HCT116 (cell line): ENCODE measurements around the gene RBM47. TPM values are rescaled to one million over a fixed set of nuclear protein-coding genes. Genes with fewer than 3 reads are reported as not detected.

ENCODE experiments used
- ATAC-seq: fragments of 200-7000 bp; cut with Tn5 transposase; 2 replicates; pipeline ENCODE4 v1.9.1; 2020; ENCODE audit warnings: mild to moderate bottlenecking, moderate library complexity
- BruUV-seq: library from RNA; stranded (reverse); fragments of 400-500 nt; replicated peaks from 2 replicates; lab custom pipeline; 2021; lab: Mats Ljungman, UMichigan
- CTCF ChIA-PET: fragments of 300-600 bp; sonication (Branson Sonifier 250); formaldehyde crosslinking; loops from one replicate; lab custom pipeline; 2021; ENCODE audit warnings: antibody characterized with exemption; lab: Charles Lee
- POLR2A ChIA-PET: fragments of 300-600, 350-600 bp; sonication (Branson Sonifier 250); formaldehyde crosslinking; loops from one replicate; lab custom pipeline; 2021; ENCODE audit warnings: antibody characterized with exemption; lab: Charles Lee
- RAD21 ChIA-PET, 2 experiments: fragments of 300-600 bp; sonication (Branson Sonifier 250); formaldehyde crosslinking; loops; one replicate each; lab custom pipeline; 2023; ENCODE audit warnings: low total read pairs in 2 of 2; ENCODE audit not compliant: uncharacterized antibody in 2 of 2, unreplicated experiment in 2 of 2, low non-redundant PET in 1 of 2; lab: Charles Lee
- DNase-seq: peaks from one replicate; pipeline ENCODE4 v3.0.0-alpha.2; 2010; ENCODE audit warnings: low read depth, low spot score
- H2AFZ ChIP-seq: fragments of 200-600 bp; shearing (Covaris generic), sonication (generic); 2 replicates; pipeline ENCODE4 v1.6.1; 2017; ENCODE audit warnings: low read depth, mixed run types, mixed read lengths, antibody characterized with exemption, low read length; ENCODE audit not compliant: poor library complexity, severe bottlenecking
- H3K27ac ChIP-seq: 2 replicates; pipeline ENCODE4 v1.5.1; 2012; ENCODE audit warnings: low read depth, low read length
- H3K27me3 ChIP-seq: fragments of 200-600 bp; sonication (generic); 2 replicates; pipeline ENCODE4 v1.6.1; 2016; ENCODE audit warnings: mixed run types, low read length, mixed read lengths; ENCODE audit not compliant: insufficient read depth
- H3K36me3 ChIP-seq, 2 experiments: fragments of 200-500 bp in 1 of 2; fragments of 200-600 bp in 1 of 2; sonication (Bioruptor generic) in 1 of 2; sonication (generic) in 1 of 2; 2 replicates each; pipeline versions ENCODE4 v1.5.1 to v1.6.1; 2014 to 2016; ENCODE audit warnings: low read length in 2 of 2, inconsistent platforms in 1 of 2, mixed read lengths in 1 of 2, mixed run types in 1 of 2; ENCODE audit not compliant: insufficient read depth in 2 of 2, control insufficient read depth in 1 of 2
- H3K4me1 ChIP-seq, 2 experiments: fragments of 200-600 bp in 1 of 2; sonication (generic) in 1 of 2; 2 replicates each; pipeline versions ENCODE4 v1.5.1 to v1.6.1; 2012 to 2017; ENCODE audit warnings: low read length in 2 of 2, inconsistent platforms in 1 of 2, mild to moderate bottlenecking in 1 of 2, mixed read lengths in 1 of 2, mixed run types in 1 of 2, moderate library complexity in 1 of 2; ENCODE audit not compliant: insufficient read depth in 2 of 2, control insufficient read depth in 1 of 2
- H3K4me2 ChIP-seq: fragments of 200-600 bp; sonication (generic); 2 replicates; pipeline ENCODE4 v1.6.1; 2017; ENCODE audit warnings: mixed run types, low read length, mixed read lengths
- H3K4me3 ChIP-seq, 2 experiments: fragments of 200-600 bp in 1 of 2; sonication (generic) in 1 of 2; replicated peaks in 1 of 2; 2 replicates each; pipeline ENCODE4 v1.5.1; 2011 to 2016; ENCODE audit warnings: low read length in 2 of 2, control low read depth in 1 of 2, low read depth in 1 of 2, mild to moderate bottlenecking in 1 of 2, mixed read lengths in 1 of 2, mixed run types in 1 of 2
- H3K79me2 ChIP-seq: fragments of 200-600 bp; sonication (generic); 2 replicates; pipeline ENCODE4 v1.6.1; 2017; ENCODE audit warnings: mild to moderate bottlenecking, mixed run types, low read length, moderate library complexity, mixed read lengths; ENCODE audit not compliant: insufficient read depth
- H3K9ac ChIP-seq: fragments of 200-600 bp; sonication (generic); 2 replicates; pipeline ENCODE4 v1.6.1; 2016; ENCODE audit warnings: low read length, mixed read lengths
- H3K9me2 ChIP-seq: fragments of 200-600 bp; sonication (generic), shearing (Covaris generic); 2 replicates; pipeline ENCODE4 v1.6.1; 2017; ENCODE audit warnings: mixed run types, mild to moderate bottlenecking, moderate library complexity; ENCODE audit not compliant: insufficient read depth
- H3K9me3 ChIP-seq, 2 experiments: fragments of 200-500 bp in 1 of 2; fragments of 200-600 bp in 1 of 2; sonication (Bioruptor generic) in 1 of 2; sonication (generic) in 1 of 2; 2 replicates each; pipeline ENCODE4 v1.6.1; 2014 to 2017; ENCODE audit warnings: low read length in 2 of 2, mixed read lengths in 2 of 2, inconsistent platforms in 1 of 2, low read depth in 1 of 2, mild to moderate bottlenecking in 1 of 2, mixed run types in 1 of 2, moderate library complexity in 1 of 2; ENCODE audit not compliant: control insufficient read depth in 1 of 2, insufficient read depth in 1 of 2
- H4K20me1 ChIP-seq: fragments of 200-600 bp; sonication (generic), shearing (Covaris generic); 2 replicates; pipeline ENCODE4 v1.6.1; 2017; ENCODE audit warnings: mixed run types, mild to moderate bottlenecking, moderate library complexity; ENCODE audit not compliant: insufficient read depth
- CEBPB ChIP-seq: IDR thresholded peaks from 2 replicates; pipeline ENCODE4 v1.6.1; 2012; ENCODE audit warnings: low read depth
- EZH2phosphoT487 ChIP-seq: fragments of 200-600 bp; IDR thresholded peaks from 2 replicates; pipeline ENCODE4 v1.6.1; 2018; ENCODE audit warnings: antibody characterized with exemption, borderline replicate concordance
- JUND ChIP-seq: IDR thresholded peaks from 2 replicates; pipeline ENCODE4 v1.6.1; 2012
- POLR2A ChIP-seq: IDR thresholded peaks from 2 replicates; pipeline ENCODE4 v1.7.0; 2011; ENCODE audit warnings: borderline replicate concordance; ENCODE audit not compliant: insufficient read depth, insufficient read length; ENCODE audit errors: extremely low read depth
- POLR2AphosphoS5 ChIP-seq: IDR thresholded peaks from 2 replicates; pipeline ENCODE4 v1.6.1; 2011; ENCODE audit warnings: mild to moderate bottlenecking, low read depth, low read length, moderate library complexity
- RAD21 ChIP-seq: IDR thresholded peaks from 2 replicates; pipeline ENCODE4 v1.6.1; 2012; ENCODE audit warnings: low read depth, mild to moderate bottlenecking
- SIN3A ChIP-seq: IDR thresholded peaks from 2 replicates; pipeline ENCODE4 v1.6.1; 2012; ENCODE audit warnings: low read depth
- SRF ChIP-seq: IDR thresholded peaks from 2 replicates; pipeline ENCODE4 v1.6.1; 2012; ENCODE audit warnings: low read depth
- ZFX ChIP-seq: fragments of 450-650 bp; IDR thresholded peaks from 2 replicates; pipeline ENCODE4 v1.6.1; 2017
- intact Hi-C: fragments of 100-400 bp; cut with micrococcal nuclease; formaldehyde crosslinking; loops from 2 replicates; pipeline ENCODE4 v1.10.0; 2022
- total RNA-seq: library from RNA; stranded (reverse); gene quantifications from one replicate; pipeline ENCODE4 v1.2.1, GENCODE V29; 2021; ENCODE audit not compliant: unreplicated experiment
- TF ChIP-seq, protein P1 (sequence below), 3 experiments: fragments of 200-600 bp in 1 of 3; sonication (generic) in 1 of 3; IDR thresholded peaks in 2 of 3; conservative IDR thresholded peaks in 1 of 3; 2 replicates each; pipeline ENCODE4 v1.5.1; 2012 to 2017; ENCODE audit warnings: low read depth in 2 of 3, low read length in 2 of 3, antibody characterized with exemption in 1 of 3, borderline replicate concordance in 1 of 3, control low read depth in 1 of 3, mild to moderate bottlenecking in 1 of 3, mixed read lengths in 1 of 3, mixed run types in 1 of 3, moderate library complexity in 1 of 3; ENCODE audit not compliant: insufficient read depth in 1 of 3
- TF ChIP-seq, protein P2 (sequence below): IDR thresholded peaks from 2 replicates; pipeline ENCODE4 v1.6.1; 2012

Gene RBM47
- total RNA-seq, 1 experiment from 2014 or later: 22.2 TPM

DNA sequence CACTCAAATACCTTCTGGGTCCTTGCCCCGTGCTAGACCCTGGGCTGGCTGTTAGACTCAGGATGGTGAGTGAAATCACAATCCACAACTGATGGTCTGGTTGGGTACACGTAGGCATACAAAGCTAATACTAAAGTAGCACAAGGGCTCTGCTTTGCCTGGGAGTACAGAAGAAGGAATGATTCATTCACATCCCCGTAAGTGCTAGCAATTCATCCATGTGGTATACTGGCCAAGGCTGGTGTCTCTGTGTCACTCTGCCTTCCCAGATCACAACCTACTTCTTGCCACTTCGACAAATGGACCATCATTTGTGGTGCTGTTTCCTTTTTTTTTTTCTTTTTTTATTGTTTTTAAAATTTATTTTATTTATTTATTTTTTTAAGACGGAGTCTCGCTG lies 19.7 kb upstream of the RBM47 start (continued):
- TF ChIP-seq POLR2AphosphoS5: no peak

DNA sequence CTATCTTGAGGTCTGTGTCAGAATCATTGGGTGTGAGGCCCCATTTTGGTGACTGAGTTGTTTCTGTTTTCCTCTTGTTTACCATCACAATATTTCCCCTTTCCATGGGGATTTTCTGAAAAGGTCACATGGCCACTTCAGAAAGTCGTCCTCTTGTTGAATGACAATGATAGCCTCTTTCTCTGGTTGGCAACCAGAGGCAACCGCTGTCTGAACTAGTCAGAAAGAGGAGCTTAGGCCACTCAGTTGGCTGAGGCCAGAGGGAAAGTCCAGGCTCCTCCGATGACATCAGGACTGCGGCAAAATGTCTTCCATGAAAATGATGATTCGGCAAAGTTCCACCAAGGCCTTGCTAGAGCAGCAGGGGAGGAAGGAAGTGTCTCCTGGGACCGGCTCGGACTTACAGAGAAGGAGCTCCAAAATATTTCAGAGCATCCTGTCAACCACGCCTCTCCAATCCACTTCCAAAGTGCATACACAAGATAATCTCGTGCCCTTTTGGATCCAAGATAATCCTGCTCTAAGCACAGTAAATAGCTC lies 19.1 kb upstream of the RBM47 start:
- BruUV-seq: no TSS peak
- H3K9ac ChIP-seq: no peak overlapping the region
- no peak for TF ChIP-seq RAD21
- TF ChIP-seq JUND: no peak
- TF ChIP-seq ZFX: no peak
- TF ChIP-seq SRF: no peak
- no peak for TF ChIP-seq SIN3A
- TF ChIP-seq POLR2A: no peak
- TF ChIP-seq, protein P1, sequence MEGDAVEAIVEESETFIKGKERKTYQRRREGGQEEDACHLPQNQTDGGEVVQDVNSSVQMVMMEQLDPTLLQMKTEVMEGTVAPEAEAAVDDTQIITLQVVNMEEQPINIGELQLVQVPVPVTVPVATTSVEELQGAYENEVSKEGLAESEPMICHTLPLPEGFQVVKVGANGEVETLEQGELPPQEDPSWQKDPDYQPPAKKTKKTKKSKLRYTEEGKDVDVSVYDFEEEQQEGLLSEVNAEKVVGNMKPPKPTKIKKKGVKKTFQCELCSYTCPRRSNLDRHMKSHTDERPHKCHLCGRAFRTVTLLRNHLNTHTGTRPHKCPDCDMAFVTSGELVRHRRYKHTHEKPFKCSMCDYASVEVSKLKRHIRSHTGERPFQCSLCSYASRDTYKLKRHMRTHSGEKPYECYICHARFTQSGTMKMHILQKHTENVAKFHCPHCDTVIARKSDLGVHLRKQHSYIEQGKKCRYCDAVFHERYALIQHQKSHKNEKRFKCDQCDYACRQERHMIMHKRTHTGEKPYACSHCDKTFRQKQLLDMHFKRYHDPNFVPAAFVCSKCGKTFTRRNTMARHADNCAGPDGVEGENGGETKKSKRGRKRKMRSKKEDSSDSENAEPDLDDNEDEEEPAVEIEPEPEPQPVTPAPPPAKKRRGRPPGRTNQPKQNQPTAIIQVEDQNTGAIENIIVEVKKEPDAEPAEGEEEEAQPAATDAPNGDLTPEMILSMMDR (IDR thresholded peaks at IDR 0.05 in 2 of 3, conservative IDR thresholded peaks at IDR 0.05 in 1 of 3; ENCODE audit: borderline replicate concordance in 1 of 3, insufficient read depth in 1 of 3, low read depth in 2 of 3, low read length in 2 of 3): no peak
- TF ChIP-seq, protein P2, sequence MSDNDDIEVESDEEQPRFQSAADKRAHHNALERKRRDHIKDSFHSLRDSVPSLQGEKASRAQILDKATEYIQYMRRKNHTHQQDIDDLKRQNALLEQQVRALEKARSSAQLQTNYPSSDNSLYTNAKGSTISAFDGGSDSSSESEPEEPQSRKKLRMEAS: no peak
- no peak for TF ChIP-seq CEBPB
- TF ChIP-seq EZH2phosphoT487: no peak
- H3K4me2 ChIP-seq: no peak overlapping the region
- no peaks in the 10 kb centered on the region for H3K4me1 ChIP-seq
- H3K79me2 ChIP-seq: no peaks in the 10 kb centered on the region
- no peaks in the 10 kb centered on the region for H3K36me3 ChIP-seq
- RAD21 ChIA-PET: no interaction called here
- DNase-seq (no peak), ATAC-seq (no peak)
- H3K27me3 ChIP-seq: no peaks in the 10 kb centered on the region
- no peak overlapping the region for H3K4me3 ChIP-seq
- no peaks in the 10 kb centered on the region for H3K9me3 ChIP-seq
- no peak overlapping the region for H2AFZ ChIP-seq
- H3K9me2 ChIP-seq: no peaks in the 10 kb centered on the region
- POLR2A ChIA-PET: interaction anchor here (0.6 kb wide), 1 partner anchor 58 kb away, joined by 3 read pairs; no protein-coding TSS in a partner anchor
- no peaks in the 10 kb centered on the region for H4K20me1 ChIP-seq
- intact Hi-C loops: no loop called here
- H3K27ac ChIP-seq: no peak overlapping the region
- CTCF ChIA-PET: no interaction called here
